Kidney (tissue), 14 donors: ENCODE data around the gene SLX4IP. TPM values are rescaled to one million over a fixed set of nuclear protein-coding genes. Genes with fewer than 3 reads are reported as not detected.
A peak's percentile ranks its signal among the peaks of the same experiment; 100 is the strongest.

ENCODE experiments used
- DNase-seq, 5 donors: peaks; one replicate each; pipeline ENCODE4 v3.0.0-alpha.2; 2013 to 2020
- FAIRE-seq: peaks from 2 replicates; lab custom pipeline; 2012; peaks lifted over from hg19 to GRCh38; lab: Jason Lieb, UNC
- H3K27ac ChIP-seq, 2 donors: one replicate each; pipeline ENCODE4 v1.7.0; 2013; ENCODE audit warnings: low read depth in 2 of 2, low read length in 2 of 2, inconsistent platforms in 1 of 2
- H3K27me3 ChIP-seq: one replicate; pipeline ENCODE4 v1.7.1; 2013; ENCODE audit warnings: low read length, inconsistent platforms; ENCODE audit not compliant: control insufficient read depth, insufficient read depth
- H3K36me3 ChIP-seq, 3 donors: one replicate each; pipeline versions ENCODE4 v1.7.0 to v1.7.1; 2013; ENCODE audit warnings: low read length in 3 of 3, control low read depth in 1 of 3, inconsistent platforms in 1 of 3; ENCODE audit not compliant: insufficient read depth in 3 of 3, control insufficient read depth in 2 of 3
- H3K4me1 ChIP-seq, 3 donors: one replicate each; pipeline versions ENCODE4 v1.7.0 to v1.7.1; 2013; ENCODE audit warnings: low read length in 3 of 3, inconsistent platforms in 1 of 3, low read depth in 1 of 3; ENCODE audit not compliant: control insufficient read depth in 2 of 3, insufficient read depth in 2 of 3
- H3K4me3 ChIP-seq, 3 donors: one replicate each; pipeline versions ENCODE4 v1.7.0 to v1.8.1; 2013; ENCODE audit warnings: low read length in 3 of 3, control low read depth in 1 of 3, inconsistent platforms in 1 of 3
- H3K9ac ChIP-seq, 3 donors: one replicate each; pipeline versions ENCODE4 v1.7.0 to v1.7.1; 2013; ENCODE audit warnings: low read length in 3 of 3, control low read depth in 1 of 3, inconsistent platforms in 1 of 3
- H3K9me3 ChIP-seq, 3 donors: one replicate each; pipeline versions ENCODE4 v1.7.0 to v1.7.1; 2013; ENCODE audit warnings: low read length in 3 of 3, control low read depth in 1 of 3, inconsistent platforms in 1 of 3; ENCODE audit not compliant: control insufficient read depth in 2 of 3, insufficient read depth in 1 of 3
- CTCF ChIP-seq: IDR thresholded peaks from 3 replicates; pipeline ENCODE4 v1.5.1; 2012; ENCODE audit warnings: mild to moderate bottlenecking, moderate library complexity, borderline replicate concordance; ENCODE audit not compliant: insufficient read depth; ENCODE audit errors: extremely low read depth
- intact Hi-C: fragments of 100-400 bp; cut with DNase I; formaldehyde crosslinking; loops from one replicate; pipeline ENCODE4 v1.11.1; 2022
- polyA plus RNA-seq: library from polyadenylated mRNA; stranded (reverse); fragments of 350-450 nt; fragmentation: Illumina TruSeq; extraction: RNeasy Lipid Tissue Mini Kit (QIAGEN cat#74804); gene quantifications from one replicate; pipeline ENCODE4 v1.2.3, GENCODE V29; 2014; ENCODE audit warnings: low read depth, low replicate concordance; ENCODE audit not compliant: insufficient read depth
- total RNA-seq: library from RNA; stranded (reverse); fragmentation: NEBNext Ultra II Directional; extraction: Animal tissue kit (Norgen Biotek cat#: 25700); gene quantifications from one replicate; pipeline ENCODE4 v1.2.1, GENCODE V29; 2021
- donor health status: control.
- donor health status: control.
- donor health status: control.
- donor health status: control.
- donor health status: control.
- donor health status: DM: yes; HTN: yes; CAD: no.
- donor health status: Normal renal cell carcinoma (clear cell type).

SLX4IP gene
- total and polyA plus RNA-seq, 2 donors from 2014 or later, result 2.6 to 7.6 TPM

- DNase-seq, result peak; percentile 71 to 95 (median 86)
- no peaks in the 10 kb centered on the region for H3K27me3 ChIP-seq
- H3K4me3 ChIP-seq, result peak overlapping the region; percentile 67 to 95 (median 69)
- H3K4me1 ChIP-seq, result peaks cover 2 to 29% (median 11%) of the 10 kb centered on the region in 3 donors
- peak overlapping the region; percentile 97 to 98 for H3K27ac ChIP-seq
- peak overlapping the region; percentile 54 to 92 (median 59) for H3K9ac ChIP-seq
- no peaks in the 10 kb centered on the region for H3K9me3 ChIP-seq
- intact Hi-C loops, result no loop called here
- no peak for FAIRE-seq
- TF ChIP-seq CTCF, result peak; percentile 33
- H3K36me3 ChIP-seq, result peaks cover 0 to 13% (median 4%) of the 10 kb centered on the region in 3 donors
These were observed 236.3 kb downstream of the SLX4IP start for GRCh38 chr20:10671221-10671918.

- intact Hi-C loops, result no loop called here
- H3K27me3 ChIP-seq, result no peaks in the 10 kb centered on the region
- FAIRE-seq (no peak), DNase-seq (peak in 4 of 5 donors; percentile 57 to 93 (median 76))
- H3K9ac ChIP-seq, result peak overlapping the region; percentile 75 to 92 (median 88)
- H3K9me3 ChIP-seq, result no peaks in the 10 kb centered on the region
- H3K27ac ChIP-seq, result peak overlapping the region; percentile 97 to 98
- H3K4me1 ChIP-seq, result peaks cover 2 to 23% (median 11%) of the 10 kb centered on the region in 3 donors
- H3K4me3 ChIP-seq, result peak overlapping the region; percentile 80 to 95 (median 85)
- peaks cover 0 to 13% (median 4%) of the 10 kb centered on the region in 3 donors for H3K36me3 ChIP-seq
- no peak for TF ChIP-seq CTCF
These were observed 237.0 kb downstream of the SLX4IP start for GRCh38 chr20:10671919-10672623.

GRCh38 chr20:10672624-10673127 is 237.6 kb downstream of the SLX4IP start:
- Histone ChIP-seq H3K9ac (peak overlapping the region; percentile 75 to 92 (median 88)), H3K4me1 (peaks cover 0 to 17% (median 5%) of the 10 kb centered on the region in 3 donors), H3K36me3 (peaks cover 0 to 13% (median 4%) of the 10 kb centered on the region in 3 donors), H3K27me3 (no peaks in the 10 kb centered on the region), H3K4me3 (peak overlapping the region; percentile 80 to 95 (median 85)), H3K27ac (peak overlapping the region; percentile 97 to 98), H3K9me3 (no peaks in the 10 kb centered on the region)
- intact Hi-C loops, result no loop called here
- no peak for TF ChIP-seq CTCF
- DNase-seq (peak in 3 of 5 donors; percentile 58 to 88 (median 75)), FAIRE-seq (no peak)
